HG03095 (cell line): ENCODE results near the gene EVC.
"Not testable (repeated sequence)": the region's sequence is repeated elsewhere in the genome, so short reads cannot be mapped to it uniquely, and the experiment has no call there.

Experiments
- ATAC-seq: cut with Tn5 transposase; IDR thresholded peaks from one replicate; pipeline ENCODE4 v1.9.1; 2021; ENCODE audit warnings: moderate library complexity; ENCODE audit not compliant: unreplicated experiment

EVC gene

GRCh38 chr4:5707778-5708448 is 3.1 kb upstream of the EVC start:
- ATAC-seq: no peak

- no peak for ATAC-seq
Observed at GRCh38 chr4:5708449-5709206, 2.4 kb upstream of the EVC start, which contains the start of gene EVC2. Gene EVC2, minus strand, starts transcription at chr4:5708559. Its CDS starts 46 bp downstream, at chr4:5708513.

GRCh38 chr4:5709207-5709575 is 1.8 kb upstream of the EVC start:
- no peak for ATAC-seq

GRCh38 chr4:5710065-5710960 is 688 bp upstream of the EVC start:
- no peak for ATAC-seq

- no peak for ATAC-seq
Observed at GRCh38 chr4:5711479-5712184, 631 bp downstream of the EVC start.

- no peak for ATAC-seq
Observed at GRCh38 chr4:5712517-5712916, 1.5 kb downstream of the EVC start.

GRCh38 chr4:5712931-5713330 is 1.9 kb downstream of the EVC start:
- ATAC-seq: no peak

- ATAC-seq: no peak
Observed at GRCh38 chr4:5713861-5714260, 2.9 kb downstream of the EVC start.

GRCh38 chr4:5715357-5715756 is 4.4 kb downstream of the EVC start:
- no peak for ATAC-seq

GRCh38 chr4:5716391-5716790 is 5.4 kb downstream of the EVC start:
- no peak for ATAC-seq

- ATAC-seq: no peak
Observed at GRCh38 chr4:5717449-5718158, 6.6 kb downstream of the EVC start.

GRCh38 chr4:5718411-5718810 is 7.4 kb downstream of the EVC start:
- no peak for ATAC-seq

- no peak for ATAC-seq
Observed at GRCh38 chr4:5719350-5720055, 8.5 kb downstream of the EVC start.

GRCh38 chr4:5720157-5720850 is 9.3 kb downstream of the EVC start:
- no peak for ATAC-seq

GRCh38 chr4:5720980-5721379 is 10.0 kb downstream of the EVC start:
- ATAC-seq: no peak

GRCh38 chr4:5721923-5722322 is 10.9 kb downstream of the EVC start:
- no peak for ATAC-seq

- ATAC-seq: no peak
Observed at GRCh38 chr4:5722328-5722727, 11.3 kb downstream of the EVC start.

- no peak for ATAC-seq
Observed at GRCh38 chr4:5724377-5724776, 13.4 kb downstream of the EVC start.

GRCh38 chr4:5728412-5728811 is 17.4 kb downstream of the EVC start:
- not testable (repeated sequence) for ATAC-seq
